Liver (tissue), 9 donors: ENCODE data around the gene MICAL3. TPM values are rescaled to one million over a fixed set of nuclear protein-coding genes. Genes with fewer than 3 reads are reported as not detected.

ENCODE experiments used
- DNase-seq: peaks from one replicate; pipeline ENCODE4 v3.0.0-alpha.2; 2017; ENCODE audit warnings: low spot score
- H3K27ac ChIP-seq, 2 donors: one replicate each; pipeline ENCODE4 v1.7.0; 2013; ENCODE audit warnings: inconsistent platforms in 2 of 2, low read length in 2 of 2, control low read depth in 1 of 2, low read depth in 1 of 2, mild to moderate bottlenecking in 1 of 2
- H3K27me3 ChIP-seq, 4 donors: one replicate each; pipeline versions ENCODE4 v1.6.1 to v1.7.0; 2013; ENCODE audit warnings: low read length in 3 of 4, inconsistent platforms in 1 of 4, mild to moderate bottlenecking in 1 of 4, moderate library complexity in 1 of 4; ENCODE audit not compliant: control insufficient read depth in 4 of 4, insufficient read depth in 4 of 4
- H3K36me3 ChIP-seq, 4 donors: one replicate each; pipeline versions ENCODE4 v1.6.1 to v1.7.0; 2013; ENCODE audit warnings: low read length in 3 of 4, mild to moderate bottlenecking in 3 of 4, low read depth in 1 of 4, moderate library complexity in 1 of 4; ENCODE audit not compliant: control insufficient read depth in 4 of 4, insufficient read depth in 3 of 4
- H3K4me1 ChIP-seq, 4 donors: one replicate each; pipeline versions ENCODE4 v1.6.1 to v1.7.0; 2013; ENCODE audit warnings: low read length in 3 of 4, mild to moderate bottlenecking in 3 of 4, moderate library complexity in 1 of 4; ENCODE audit not compliant: control insufficient read depth in 4 of 4, insufficient read depth in 4 of 4
- H3K4me3 ChIP-seq, 3 donors: one replicate each; pipeline versions ENCODE4 v1.6.1 to v1.7.0; 2013; ENCODE audit warnings: low read length in 3 of 3, control low read depth in 1 of 3, low read depth in 1 of 3, mild to moderate bottlenecking in 1 of 3
- H3K9ac ChIP-seq, 2 donors: one replicate each; pipeline ENCODE4 v1.7.0; 2013; ENCODE audit warnings: low read length in 2 of 2, mild to moderate bottlenecking in 2 of 2, moderate library complexity in 2 of 2, control low read depth in 1 of 2, low read depth in 1 of 2
- H3K9me3 ChIP-seq, 4 donors: one replicate each; pipeline versions ENCODE4 v1.6.1 to v1.7.0; 2013; ENCODE audit warnings: low read length in 3 of 4; ENCODE audit not compliant: control insufficient read depth in 4 of 4
- EGR1 ChIP-seq, 2 donors: IDR thresholded peaks; 2 replicates each; pipeline ENCODE4 v1.6.1; 2016 to 2018; ENCODE audit warnings: antibody characterized with exemption in 2 of 2, low read depth in 2 of 2
- FOXA1 ChIP-seq: IDR thresholded peaks from 2 replicates; pipeline ENCODE4 v1.6.1; 2016; ENCODE audit warnings: antibody characterized with exemption
- FOXA2 ChIP-seq: IDR thresholded peaks from 2 replicates; pipeline ENCODE4 v1.6.1; 2016; ENCODE audit warnings: antibody characterized with exemption
- GABPA ChIP-seq, 2 donors: IDR thresholded peaks in 1 of 2; conservative IDR thresholded peaks in 1 of 2; 2 replicates each; pipeline ENCODE4 v1.6.1; 2016; ENCODE audit warnings: antibody characterized with exemption in 2 of 2, mild to moderate bottlenecking in 1 of 2, moderate library complexity in 1 of 2
- HNF4A ChIP-seq, 2 donors: conservative IDR thresholded peaks; 2 replicates each; pipeline ENCODE4 v1.6.1; 2016; ENCODE audit warnings: antibody characterized with exemption in 2 of 2, mild to moderate bottlenecking in 2 of 2
- HNF4G ChIP-seq: IDR thresholded peaks from 2 replicates; pipeline ENCODE4 v1.6.1; 2016; ENCODE audit warnings: antibody characterized with exemption
- JUND ChIP-seq, 2 donors: IDR thresholded peaks; 2 replicates each; pipeline ENCODE4 v1.6.1; 2016; ENCODE audit warnings: antibody characterized with exemption in 2 of 2
- NR2F2 ChIP-seq: IDR thresholded peaks from 2 replicates; pipeline ENCODE4 v1.6.1; 2016; ENCODE audit warnings: antibody characterized with exemption
- RAD21 ChIP-seq, 2 donors: IDR thresholded peaks; 2 replicates each; pipeline ENCODE4 v1.6.1; 2016; ENCODE audit warnings: antibody characterized with exemption in 2 of 2, mild to moderate bottlenecking in 2 of 2
- RXRA ChIP-seq, 2 donors: IDR thresholded peaks; 2 replicates each; pipeline ENCODE4 v1.6.1; 2017 to 2018; ENCODE audit warnings: antibody characterized with exemption in 2 of 2, mild to moderate bottlenecking in 1 of 2
- SP1 ChIP-seq: IDR thresholded peaks from 2 replicates; pipeline ENCODE4 v1.6.1; 2018; ENCODE audit warnings: antibody characterized with exemption, mild to moderate bottlenecking
- TAF1 ChIP-seq: conservative IDR thresholded peaks from 2 replicates; pipeline ENCODE4 v1.6.1; 2016; ENCODE audit warnings: antibody characterized with exemption, mild to moderate bottlenecking
- YY1 ChIP-seq: IDR thresholded peaks from 2 replicates; pipeline ENCODE4 v1.6.1; 2016; ENCODE audit warnings: antibody characterized with exemption, mild to moderate bottlenecking
- WGBS: extraction: QIAGEN DNeasy Blood & Tissue Kit; methylation state at CpG from one replicate; pipeline ENCODE4 v1.1.7; 2013; 5-methylcytosine and 5-hydroxymethylcytosine counted together
- polyA plus RNA-seq, 2 donors: library from polyadenylated mRNA; stranded (reverse) in 1 of 2; unstranded in 1 of 2; fragments of 200-250 nt in 1 of 2; fragments of >200 nt in 1 of 2; fragmentation: Nextera tagmentation in 1 of 2; extraction: Ambion mirVana in 1 of 2; gene quantifications; one replicate each; pipeline versions ENCODE4 v1.2.1 to v1.2.3, GENCODE V29; 2013 to 2015
- total RNA-seq, 2 donors: library from RNA; depleted of rRNA; stranded (reverse); fragments of >200 nt; gene quantifications; one replicate each; pipeline ENCODE4 v1.2.3, GENCODE V29; 2014
- TF ChIP-seq, protein P1 (sequence below): IDR thresholded peaks from 2 replicates; pipeline ENCODE4 v1.6.1; 2016; ENCODE audit warnings: antibody characterized with exemption
- TF ChIP-seq, protein P2 (sequence below): fragments of 150-350 bp; IDR thresholded peaks from 2 replicates; pipeline ENCODE4 v1.5.1; 2017; ENCODE audit warnings: improper control_type of control experiment, low read depth, low read length; ENCODE audit not compliant: missing input control
- TF ChIP-seq, protein P3 (sequence below): IDR thresholded peaks from 2 replicates; pipeline ENCODE4 v1.6.1; 2016; ENCODE audit warnings: antibody characterized with exemption, mild to moderate bottlenecking
- TF ChIP-seq, protein P4 (sequence below): IDR thresholded peaks from 2 replicates; pipeline ENCODE4 v1.6.1; 2016; ENCODE audit warnings: antibody characterized with exemption
- TF ChIP-seq, protein P5 (sequence below): IDR thresholded peaks from 2 replicates; pipeline ENCODE4 v1.6.1; 2016; ENCODE audit warnings: antibody characterized with exemption
- donor health status: healthy.
- donor health status: healthy.
- donor health status: healthy.
- donor health status: healthy.
- donor health status: healthy.

MICAL3 gene
- total and polyA plus RNA-seq, 4 donors = 6.4 to 38.4 (median 23.4) TPM

DNA sequence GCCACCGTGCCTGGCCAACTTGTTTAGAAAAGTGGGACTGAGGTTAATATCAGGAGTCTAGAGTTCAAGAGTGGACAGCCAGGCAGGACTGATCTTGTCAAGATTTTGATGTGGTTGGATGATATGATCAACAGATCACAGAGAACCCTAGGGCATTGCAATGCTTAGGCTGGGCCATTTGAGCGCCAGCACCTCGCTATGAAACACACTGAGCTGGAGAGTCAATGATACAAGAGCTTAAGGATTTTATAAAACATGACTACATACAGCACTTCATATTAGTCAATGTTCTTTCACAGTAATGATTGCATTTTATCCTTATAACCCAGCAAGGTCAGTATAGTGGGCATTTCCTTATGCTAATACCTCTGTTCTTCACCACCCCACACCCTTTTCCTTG, 38.1 kb upstream of the MICAL3 start (continued):
- TF ChIP-seq YY1 = no peak

DNA sequence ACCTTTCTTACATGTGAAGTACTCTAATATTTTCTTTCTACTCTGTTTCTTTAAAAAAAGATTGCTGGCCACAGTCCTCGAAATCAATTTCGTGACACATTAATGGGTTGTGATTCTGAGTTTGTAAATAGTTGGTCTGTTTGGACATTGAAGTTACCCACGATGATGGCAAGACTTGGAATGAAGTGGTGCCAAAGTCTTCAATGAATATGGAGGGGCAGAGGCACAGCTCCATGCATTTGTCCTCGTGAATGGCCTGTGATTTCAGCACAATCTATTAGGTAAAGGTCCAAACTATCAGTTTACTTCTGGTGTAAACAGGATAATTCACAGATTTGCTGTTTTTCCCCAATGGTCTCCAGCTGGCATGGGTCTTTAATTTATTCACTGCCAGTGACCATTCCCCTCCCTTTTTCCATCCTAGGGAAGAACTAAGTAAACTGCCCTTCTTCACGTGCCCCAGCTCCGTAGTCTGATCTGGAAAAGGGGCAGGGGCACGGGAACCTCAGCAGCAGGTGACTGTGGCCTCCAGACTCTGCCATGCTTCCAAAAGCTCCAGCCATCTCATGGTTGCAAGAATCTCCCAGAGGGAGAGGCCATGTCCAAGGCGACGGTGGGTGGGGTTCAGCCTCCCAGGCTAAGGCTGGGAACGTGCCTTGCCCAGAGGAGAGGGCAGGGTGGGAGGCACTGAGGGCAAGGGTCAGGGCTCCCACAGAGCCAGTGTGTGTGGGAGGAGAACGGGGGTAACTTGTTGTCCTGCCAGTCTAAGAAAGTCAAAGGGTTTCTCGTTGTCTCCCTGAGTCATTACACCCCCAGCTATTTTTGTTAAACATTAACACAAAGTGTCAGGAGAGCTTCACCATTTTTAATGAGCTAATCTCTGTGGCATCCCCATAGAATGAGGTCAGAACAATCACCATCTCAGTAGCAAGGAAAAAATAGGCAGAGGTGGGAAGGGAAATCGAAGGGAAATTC, 36.6 kb upstream of the MICAL3 start:
- H3K9ac ChIP-seq = no peak overlapping the region
- DNase-seq = no peak
- H3K4me1 ChIP-seq = peaks cover 5 to 11% (median 7%) of the 10 kb centered on the region in 4 donors

More for the DNA sequence above, 36.6 kb upstream of the MICAL3 start:
- H3K36me3 ChIP-seq = no peaks in the 10 kb centered on the region
- peak overlapping the region; percentile 68 to 85 for H3K27ac ChIP-seq
- H3K27me3 ChIP-seq = no peaks in the 10 kb centered on the region
- no peaks in the 10 kb centered on the region for H3K9me3 ChIP-seq
- no peak overlapping the region for H3K4me3 ChIP-seq
- TF ChIP-seq SP1 (peak; percentile 40), FOXA2 (peak; percentile 49), RXRA (IDR thresholded peaks at IDR 0.05) (peak in 1 of 2 donors; percentile 65), FOXA1 (peak; percentile 70), EGR1 (IDR thresholded peaks at IDR 0.05; ENCODE audit: low read depth in 2 of 2) (peak in 1 of 2 donors; percentile 30), TAF1 (no peak), NR2F2 (no peak), HNF4G (peak; percentile 24), YY1 (peak; percentile 77), HNF4A (conservative IDR thresholded peaks at IDR 0.05) (peak in 1 of 2 donors; percentile 80), JUND (IDR thresholded peaks at IDR 0.05) (peak in 1 of 2 donors; percentile 66), RAD21 (IDR thresholded peaks at IDR 0.05) (peak in 1 of 2 donors; percentile 19), GABPA (IDR thresholded peaks at IDR 0.05 in 1 of 2, conservative IDR thresholded peaks at IDR 0.05 in 1 of 2) (no peak)
- TF ChIP-seq, protein P1, sequence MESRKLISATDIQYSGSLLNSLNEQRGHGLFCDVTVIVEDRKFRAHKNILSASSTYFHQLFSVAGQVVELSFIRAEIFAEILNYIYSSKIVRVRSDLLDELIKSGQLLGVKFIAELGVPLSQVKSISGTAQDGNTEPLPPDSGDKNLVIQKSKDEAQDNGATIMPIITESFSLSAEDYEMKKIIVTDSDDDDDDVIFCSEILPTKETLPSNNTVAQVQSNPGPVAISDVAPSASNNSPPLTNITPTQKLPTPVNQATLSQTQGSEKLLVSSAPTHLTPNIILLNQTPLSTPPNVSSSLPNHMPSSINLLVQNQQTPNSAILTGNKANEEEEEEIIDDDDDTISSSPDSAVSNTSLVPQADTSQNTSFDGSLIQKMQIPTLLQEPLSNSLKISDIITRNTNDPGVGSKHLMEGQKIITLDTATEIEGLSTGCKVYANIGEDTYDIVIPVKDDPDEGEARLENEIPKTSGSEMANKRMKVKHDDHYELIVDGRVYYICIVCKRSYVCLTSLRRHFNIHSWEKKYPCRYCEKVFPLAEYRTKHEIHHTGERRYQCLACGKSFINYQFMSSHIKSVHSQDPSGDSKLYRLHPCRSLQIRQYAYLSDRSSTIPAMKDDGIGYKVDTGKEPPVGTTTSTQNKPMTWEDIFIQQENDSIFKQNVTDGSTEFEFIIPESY = peak; percentile 38
- TF ChIP-seq, protein P2, sequence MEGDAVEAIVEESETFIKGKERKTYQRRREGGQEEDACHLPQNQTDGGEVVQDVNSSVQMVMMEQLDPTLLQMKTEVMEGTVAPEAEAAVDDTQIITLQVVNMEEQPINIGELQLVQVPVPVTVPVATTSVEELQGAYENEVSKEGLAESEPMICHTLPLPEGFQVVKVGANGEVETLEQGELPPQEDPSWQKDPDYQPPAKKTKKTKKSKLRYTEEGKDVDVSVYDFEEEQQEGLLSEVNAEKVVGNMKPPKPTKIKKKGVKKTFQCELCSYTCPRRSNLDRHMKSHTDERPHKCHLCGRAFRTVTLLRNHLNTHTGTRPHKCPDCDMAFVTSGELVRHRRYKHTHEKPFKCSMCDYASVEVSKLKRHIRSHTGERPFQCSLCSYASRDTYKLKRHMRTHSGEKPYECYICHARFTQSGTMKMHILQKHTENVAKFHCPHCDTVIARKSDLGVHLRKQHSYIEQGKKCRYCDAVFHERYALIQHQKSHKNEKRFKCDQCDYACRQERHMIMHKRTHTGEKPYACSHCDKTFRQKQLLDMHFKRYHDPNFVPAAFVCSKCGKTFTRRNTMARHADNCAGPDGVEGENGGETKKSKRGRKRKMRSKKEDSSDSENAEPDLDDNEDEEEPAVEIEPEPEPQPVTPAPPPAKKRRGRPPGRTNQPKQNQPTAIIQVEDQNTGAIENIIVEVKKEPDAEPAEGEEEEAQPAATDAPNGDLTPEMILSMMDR = no peak
- TF ChIP-seq, protein P3, sequence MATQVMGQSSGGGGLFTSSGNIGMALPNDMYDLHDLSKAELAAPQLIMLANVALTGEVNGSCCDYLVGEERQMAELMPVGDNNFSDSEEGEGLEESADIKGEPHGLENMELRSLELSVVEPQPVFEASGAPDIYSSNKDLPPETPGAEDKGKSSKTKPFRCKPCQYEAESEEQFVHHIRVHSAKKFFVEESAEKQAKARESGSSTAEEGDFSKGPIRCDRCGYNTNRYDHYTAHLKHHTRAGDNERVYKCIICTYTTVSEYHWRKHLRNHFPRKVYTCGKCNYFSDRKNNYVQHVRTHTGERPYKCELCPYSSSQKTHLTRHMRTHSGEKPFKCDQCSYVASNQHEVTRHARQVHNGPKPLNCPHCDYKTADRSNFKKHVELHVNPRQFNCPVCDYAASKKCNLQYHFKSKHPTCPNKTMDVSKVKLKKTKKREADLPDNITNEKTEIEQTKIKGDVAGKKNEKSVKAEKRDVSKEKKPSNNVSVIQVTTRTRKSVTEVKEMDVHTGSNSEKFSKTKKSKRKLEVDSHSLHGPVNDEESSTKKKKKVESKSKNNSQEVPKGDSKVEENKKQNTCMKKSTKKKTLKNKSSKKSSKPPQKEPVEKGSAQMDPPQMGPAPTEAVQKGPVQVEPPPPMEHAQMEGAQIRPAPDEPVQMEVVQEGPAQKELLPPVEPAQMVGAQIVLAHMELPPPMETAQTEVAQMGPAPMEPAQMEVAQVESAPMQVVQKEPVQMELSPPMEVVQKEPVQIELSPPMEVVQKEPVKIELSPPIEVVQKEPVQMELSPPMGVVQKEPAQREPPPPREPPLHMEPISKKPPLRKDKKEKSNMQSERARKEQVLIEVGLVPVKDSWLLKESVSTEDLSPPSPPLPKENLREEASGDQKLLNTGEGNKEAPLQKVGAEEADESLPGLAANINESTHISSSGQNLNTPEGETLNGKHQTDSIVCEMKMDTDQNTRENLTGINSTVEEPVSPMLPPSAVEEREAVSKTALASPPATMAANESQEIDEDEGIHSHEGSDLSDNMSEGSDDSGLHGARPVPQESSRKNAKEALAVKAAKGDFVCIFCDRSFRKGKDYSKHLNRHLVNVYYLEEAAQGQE = no peak
- TF ChIP-seq, protein P4, sequence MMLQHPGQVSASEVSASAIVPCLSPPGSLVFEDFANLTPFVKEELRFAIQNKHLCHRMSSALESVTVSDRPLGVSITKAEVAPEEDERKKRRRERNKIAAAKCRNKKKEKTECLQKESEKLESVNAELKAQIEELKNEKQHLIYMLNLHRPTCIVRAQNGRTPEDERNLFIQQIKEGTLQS = no peak
- TF ChIP-seq, protein P5, sequence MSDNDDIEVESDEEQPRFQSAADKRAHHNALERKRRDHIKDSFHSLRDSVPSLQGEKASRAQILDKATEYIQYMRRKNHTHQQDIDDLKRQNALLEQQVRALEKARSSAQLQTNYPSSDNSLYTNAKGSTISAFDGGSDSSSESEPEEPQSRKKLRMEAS = peak; percentile 22
- WGBS = 27% methylated on average over 13 of the region's 13 CpGs
